Measurements from ENCODE around the gene CCNO.

GRCh38 chr5:55278778-55279177 lies 45.4 kb upstream of the CCNO start:
- TF ChIP-seq CTCF (IDR thresholded peaks at IDR 0.05) (no peak), USF1 (CRISPR knock-in tag; IDR thresholded peaks at IDR 0.05) (no peak), NR3C1 (CRISPR knock-in tag; conservative IDR thresholded peaks at IDR 0.05; ENCODE audit: low read depth) (no peak), ARID4B (CRISPR knock-in tag; IDR thresholded peaks at IDR 0.05; ENCODE audit: borderline replicate concordance) (no peak), ETV6 (CRISPR knock-in tag; IDR thresholded peaks at IDR 0.05) (no peak), ELF4 (CRISPR knock-in tag; IDR thresholded peaks at IDR 0.05; ENCODE audit: low read depth) (no peak), CREB1 (CRISPR knock-in tag; IDR thresholded peaks at IDR 0.05) (no peak)
